Endodermal cell (in vitro differentiated cells): ENCODE results near the gene NPVF. TPM values are rescaled to one million over a fixed set of nuclear protein-coding genes. Genes with fewer than 3 reads are reported as not detected.

Experiments
- DNase-seq: peaks from one replicate; pipeline ENCODE4 v3.0.0-alpha.2; 2017
- H3K27ac ChIP-seq: 2 replicates; pipeline ENCODE4 v1.5.1; 2013; ENCODE audit warnings: mild to moderate bottlenecking, low read depth, low read length, moderate library complexity
- H3K27me3 ChIP-seq: 2 replicates; pipeline ENCODE4 v1.6.1; 2013; ENCODE audit warnings: mild to moderate bottlenecking, low read length, moderate library complexity; ENCODE audit not compliant: insufficient read depth, control insufficient read depth, poor library complexity, severe bottlenecking
- H3K36me3 ChIP-seq: 2 replicates; pipeline ENCODE4 v1.7.0; 2013; ENCODE audit warnings: mild to moderate bottlenecking, low read length, moderate library complexity; ENCODE audit not compliant: control insufficient read depth, insufficient read depth
- H3K4me1 ChIP-seq: one replicate; pipeline ENCODE4 v1.7.0; 2013; ENCODE audit warnings: low read length; ENCODE audit not compliant: control insufficient read depth, insufficient read depth
- H3K4me3 ChIP-seq: 2 replicates; pipeline ENCODE4 v1.5.1; 2013; ENCODE audit warnings: mild to moderate bottlenecking, low read length, moderate library complexity
- H3K9ac ChIP-seq: 2 replicates; pipeline ENCODE4 v1.6.1; 2013; ENCODE audit warnings: mild to moderate bottlenecking, low read length, moderate library complexity; ENCODE audit not compliant: poor library complexity, severe bottlenecking; ENCODE audit errors: extremely low read depth
- H3K9me3 ChIP-seq: 2 replicates; pipeline ENCODE4 v1.6.1; 2013; ENCODE audit warnings: mild to moderate bottlenecking, low read length, moderate library complexity; ENCODE audit not compliant: control insufficient read depth
- H3K27ac Mint-ChIP-seq: 2 replicates; pipeline ENCODE4 v1.8.0; 2020; ENCODE audit warnings: mixed read lengths
- H3K27me3 Mint-ChIP-seq: 2 replicates; pipeline ENCODE4 v1.8.0; 2021; ENCODE audit warnings: mild to moderate bottlenecking, mixed read lengths; ENCODE audit not compliant: insufficient read depth
- H3K36me3 Mint-ChIP-seq: 2 replicates; pipeline ENCODE4 v1.8.0; 2020; ENCODE audit warnings: low read depth, mixed read lengths
- H3K4me1 Mint-ChIP-seq: 2 replicates; pipeline ENCODE4 v1.8.0; 2020; ENCODE audit warnings: mixed read lengths
- H3K4me3 Mint-ChIP-seq: 2 replicates; pipeline ENCODE4 v1.8.0; 2020; ENCODE audit warnings: mild to moderate bottlenecking, moderate library complexity, mixed read lengths
- H3K9me3 Mint-ChIP-seq: 2 replicates; pipeline ENCODE4 v1.8.0; 2020; ENCODE audit warnings: mild to moderate bottlenecking, mixed read lengths
- WGBS, 2 experiments: methylation state at CpG; one replicate each; pipeline versions ENCODE4 v1.1.5 to v1.1.7; 2013; ENCODE audit warnings: missing lambda C conversion rate in 2 of 2, mixed read lengths in 1 of 2; ENCODE audit not compliant: insufficient coverage in 1 of 2, insufficient read length in 1 of 2; 5-methylcytosine and 5-hydroxymethylcytosine counted together
- total RNA-seq, 2 donors: library from RNA; stranded (reverse); fragmentation: NEBNext Ultra II Directional in 1 of 2; extraction: Animal tissue kit (Norgen Biotek cat#: 25700) in 1 of 2; gene quantifications; 2 replicates in 1 of 2; 3 replicates in 1 of 2; pipeline ENCODE4 v1.2.1, GENCODE V29; 2021
- TF ChIP-seq, protein P1 (sequence below): fragments of 200-600 bp; sonication (generic); conservative IDR thresholded peaks from 2 replicates; pipeline ENCODE4 v1.5.0; 2021; ENCODE audit warnings: antibody characterized with exemption, mild to moderate bottlenecking

Gene NPVF
- total RNA-seq, 2 donors from 2014 or later: not detected

DNA sequence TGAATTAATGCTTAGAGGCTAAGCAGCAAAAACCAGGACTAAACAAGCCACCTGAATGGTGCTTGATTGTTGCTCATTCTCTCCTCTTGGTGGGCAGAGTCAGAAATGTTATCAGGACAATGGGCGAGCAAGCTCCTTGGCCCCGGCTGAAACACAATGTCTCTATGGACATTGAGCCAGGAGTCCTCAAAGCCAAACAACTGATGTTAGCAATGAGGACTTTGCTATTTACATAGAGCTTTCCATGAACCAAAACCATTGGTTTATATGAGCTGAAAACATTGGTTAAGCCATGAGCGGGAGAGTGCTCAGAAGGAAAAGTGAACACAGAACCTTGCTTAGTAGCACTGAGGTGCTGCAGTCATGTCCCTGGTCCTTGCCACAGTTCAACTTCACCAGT, 21.5 kb upstream of the NPVF start:
- Histone ChIP-seq H3K4me1 (peaks cover 3% of the 10 kb centered on the region), H3K36me3 (peaks cover 3% of the 10 kb centered on the region), H3K9ac (no peak overlapping the region), H3K4me3 (no peak overlapping the region), H3K27ac (no peak overlapping the region), H3K9me3 (peaks cover 20% of the 10 kb centered on the region), H3K27me3 (no peaks in the 10 kb centered on the region)
- Mint-ChIP-seq H3K9me3 (peaks cover 16% of the 10 kb centered on the region), H3K4me3 (no peak overlapping the region), H3K4me1 (peaks cover 13% of the 10 kb centered on the region), H3K27ac (no peak overlapping the region), H3K27me3 (no peaks in the 10 kb centered on the region), H3K36me3 (peaks cover 3% of the 10 kb centered on the region)
- WGBS, 2 experiments: 92 to 100% methylated on average over 3 of the region's 3 CpGs
- no peak for DNase-seq
- TF ChIP-seq, protein P1, sequence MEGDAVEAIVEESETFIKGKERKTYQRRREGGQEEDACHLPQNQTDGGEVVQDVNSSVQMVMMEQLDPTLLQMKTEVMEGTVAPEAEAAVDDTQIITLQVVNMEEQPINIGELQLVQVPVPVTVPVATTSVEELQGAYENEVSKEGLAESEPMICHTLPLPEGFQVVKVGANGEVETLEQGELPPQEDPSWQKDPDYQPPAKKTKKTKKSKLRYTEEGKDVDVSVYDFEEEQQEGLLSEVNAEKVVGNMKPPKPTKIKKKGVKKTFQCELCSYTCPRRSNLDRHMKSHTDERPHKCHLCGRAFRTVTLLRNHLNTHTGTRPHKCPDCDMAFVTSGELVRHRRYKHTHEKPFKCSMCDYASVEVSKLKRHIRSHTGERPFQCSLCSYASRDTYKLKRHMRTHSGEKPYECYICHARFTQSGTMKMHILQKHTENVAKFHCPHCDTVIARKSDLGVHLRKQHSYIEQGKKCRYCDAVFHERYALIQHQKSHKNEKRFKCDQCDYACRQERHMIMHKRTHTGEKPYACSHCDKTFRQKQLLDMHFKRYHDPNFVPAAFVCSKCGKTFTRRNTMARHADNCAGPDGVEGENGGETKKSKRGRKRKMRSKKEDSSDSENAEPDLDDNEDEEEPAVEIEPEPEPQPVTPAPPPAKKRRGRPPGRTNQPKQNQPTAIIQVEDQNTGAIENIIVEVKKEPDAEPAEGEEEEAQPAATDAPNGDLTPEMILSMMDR: no peak

DNA sequence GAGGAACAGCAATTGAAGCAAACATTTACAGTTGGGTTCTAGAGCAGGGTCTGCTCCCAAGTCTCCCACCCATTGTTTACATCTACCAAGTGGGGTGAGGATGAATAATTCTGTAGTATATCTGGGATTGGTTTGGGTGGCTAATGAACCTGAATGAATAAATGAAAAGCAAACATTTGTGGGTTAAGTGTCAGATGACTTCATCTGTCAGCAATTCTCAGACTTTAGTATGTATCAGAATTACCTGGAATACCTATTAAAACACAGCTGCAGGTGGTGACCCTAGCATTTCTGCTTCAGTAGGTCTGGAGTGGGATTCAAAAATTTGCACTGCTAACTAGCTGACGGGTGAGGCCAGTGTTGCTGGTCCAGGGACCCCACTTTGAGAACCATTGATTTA, 18.0 kb upstream of the NPVF start:
- H3K9me3 ChIP-seq: peaks cover 16% of the 10 kb centered on the region
- H3K36me3 Mint-ChIP-seq: peaks cover 3% of the 10 kb centered on the region

DNA sequence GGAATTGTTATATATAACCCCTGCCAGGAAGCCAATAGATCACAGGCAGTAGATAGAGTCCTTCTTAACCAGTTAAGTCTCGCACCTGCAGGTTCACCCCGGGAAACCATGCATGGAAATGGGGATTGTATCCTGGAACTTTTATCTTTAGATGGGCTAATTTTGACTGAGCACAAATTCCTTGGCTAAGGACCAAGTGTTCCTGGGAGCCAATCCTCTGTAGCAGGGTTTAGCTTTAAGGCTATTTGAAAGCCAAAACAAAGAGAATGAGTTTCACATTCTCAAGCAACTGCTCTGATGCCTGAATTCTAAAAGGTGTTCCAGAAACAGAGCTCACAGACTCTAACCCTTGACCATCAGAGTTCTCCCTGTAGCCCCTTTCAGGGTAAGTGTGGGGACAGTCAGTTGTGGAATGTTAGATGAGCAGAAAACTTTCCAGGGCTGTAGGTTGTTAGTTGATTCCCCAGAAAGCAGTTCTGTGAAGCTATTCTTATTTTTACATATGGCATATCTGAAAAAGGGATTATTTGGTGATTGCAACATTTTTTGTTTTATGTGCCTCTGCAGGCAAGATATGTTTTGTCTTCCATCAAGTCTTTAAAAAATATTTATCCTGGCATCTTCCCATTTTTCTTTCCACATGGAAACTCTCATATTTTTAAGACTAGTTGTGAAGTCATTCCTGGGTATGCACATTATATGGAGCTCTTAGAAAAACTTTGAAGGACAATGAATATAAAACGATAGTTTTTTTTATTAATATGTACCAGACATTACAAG, 16.2 kb upstream of the NPVF start:
- H3K4me1 Mint-ChIP-seq: peaks cover 28% of the 10 kb centered on the region
- Histone ChIP-seq H3K36me3 (peaks cover 3% of the 10 kb centered on the region), H3K27ac (no peak overlapping the region), H3K9ac (peak overlapping the region; percentile 52), H3K4me1 (peaks cover 7% of the 10 kb centered on the region), H3K9me3 (peaks cover 16% of the 10 kb centered on the region), H3K27me3 (no peaks in the 10 kb centered on the region), H3K4me3 (peak overlapping the region; percentile 79)
- H3K27ac Mint-ChIP-seq: peak overlapping the region; percentile 78
- H3K9me3 Mint-ChIP-seq: peaks cover 14% of the 10 kb centered on the region
- WGBS, 2 experiments: 38 to 63% methylated on average over 2 to 3 of the region's 3 CpGs
- peaks cover 3% of the 10 kb centered on the region for H3K36me3 Mint-ChIP-seq
- peaks cover 3% of the 10 kb centered on the region for H3K27me3 Mint-ChIP-seq
- TF ChIP-seq, protein P1: no peak
- peak overlapping the region; percentile 27 for H3K4me3 Mint-ChIP-seq
- DNase-seq: peak; percentile 86

More for the DNA sequence above, 18.0 kb upstream of the NPVF start:
- no peak overlapping the region for H3K4me3 Mint-ChIP-seq
- no peak overlapping the region for H3K9ac ChIP-seq
- DNase-seq: no peak
- H3K4me3 ChIP-seq: peak overlapping the region; percentile 79
- peaks cover 17% of the 10 kb centered on the region for H3K9me3 Mint-ChIP-seq
- H3K36me3 ChIP-seq: peaks cover 3% of the 10 kb centered on the region
- H3K27me3 Mint-ChIP-seq: peaks cover 3% of the 10 kb centered on the region
- peaks cover 35% of the 10 kb centered on the region for H3K4me1 Mint-ChIP-seq
- no peaks in the 10 kb centered on the region for H3K27me3 ChIP-seq
- no peak overlapping the region for H3K27ac ChIP-seq
- WGBS, 2 experiments: 83 to 100% methylated on average over 1 of the region's 1 CpG
- peaks cover 10% of the 10 kb centered on the region for H3K4me1 ChIP-seq
- H3K27ac Mint-ChIP-seq: no peak overlapping the region
- TF ChIP-seq, protein P1: no peak
